ENCODE data around the gene GJB5. TPM values are rescaled to one million over a fixed set of nuclear protein-coding genes. Genes with fewer than 3 reads are reported as not detected.

The GJB5 gene
- polyA plus RNA-seq, 1 donor (not counting 4 experiments of a cell fraction or from before 2014, with no cell fraction given), result 169 TPM

- Histone ChIP-seq H3K9me3 (ENCODE audit: control insufficient read depth, low read depth, low read length) (no peaks in the 10 kb centered on the region), H3K27ac (ENCODE audit: control insufficient read depth, insufficient read depth, low read length) (peak within 1 kb of the TSS; percentile 94), H2AFZ (ENCODE audit: control insufficient read depth, low read length) (no peak within 1 kb of the TSS), H3K4me1 (ENCODE audit: control insufficient read depth, extremely low read depth, insufficient read depth, low read length) (peaks cover 71% of the 10 kb centered on the region), H3K4me2 (ENCODE audit: control insufficient read depth, extremely low read depth, insufficient read depth, low read depth, low read length) (peak within 1 kb of the TSS; percentile 90), H3K79me2 (ENCODE audit: control insufficient read depth, insufficient read depth, low read length) (peaks cover 52% of the 10 kb centered on the region), H3K9me1 (ENCODE audit: control insufficient read depth, extremely low read depth, insufficient read depth, low read length) (peaks cover 2% of the 10 kb centered on the region), H3K4me3 (ENCODE audit: control insufficient read depth in 2 of 3, extremely low read depth in 1 of 3, insufficient read depth in 2 of 3, low read depth in 1 of 3, low read length in 3 of 3) (peak within 1 kb of the TSS; percentile 69 to 93 (median 93)), H3K27me3 (ENCODE audit: control insufficient read depth, extremely low read depth, insufficient read depth, low read length) (no peaks in the 10 kb centered on the region), H3K36me3 (ENCODE audit: control insufficient read depth in 2 of 2, extremely low read depth in 1 of 2, insufficient read depth in 2 of 2, low read length in 2 of 2) (peaks cover 11 to 20% of the 10 kb centered on the region in 2 experiments), H3K9ac (ENCODE audit: control insufficient read depth, extremely low read depth, insufficient read depth, low read length) (peak within 1 kb of the TSS; percentile 96), H4K20me1 (ENCODE audit: control insufficient read depth, extremely low read depth, insufficient read depth, low read length) (peaks cover 10% of the 10 kb centered on the region)
- dilution Hi-C loops (cut with MboI; ENCODE audit: extremely low pct_ligation_motif_present, low sequenced_read_pairs), result no loop called here
- no peak for DNase-seq (ENCODE audit: low read depth, low spot score)
- no peak for TF ChIP-seq CTCF (optimal IDR thresholded peaks at IDR 0.05 in 1 of 3, IDR thresholded peaks at IDR 0.05 in 1 of 3, conservative IDR thresholded peaks at IDR 0.05 in 1 of 3; ENCODE audit: extremely low read depth in 1 of 3, insufficient read depth in 2 of 3, low read length in 3 of 3)
- FAIRE-seq, result peak; percentile 77
Observed at GRCh38 chr1:34781071-34781843, 26.4 kb downstream of the GJB5 start, which contains the start of gene GJB3. TSS of gene GJB3 (plus strand) at chr1:34781214. CDS start at chr1:34784763, 3,549 bp downstream.

GRCh38 chr1:34781844-34782391, 27.1 kb downstream of the GJB5 start:
- TF ChIP-seq CTCF (optimal IDR thresholded peaks at IDR 0.05 in 1 of 3, IDR thresholded peaks at IDR 0.05 in 1 of 3, conservative IDR thresholded peaks at IDR 0.05 in 1 of 3; ENCODE audit: extremely low read depth in 1 of 3, insufficient read depth in 2 of 3, low read length in 3 of 3) (peak in 2 of 3 experiments; percentile 16 to 18), EZH2 (IDR thresholded peaks at IDR 0.05; ENCODE audit: low read length) (no peak)
- peaks cover 68% of the 10 kb centered on the region for H3K4me1 ChIP-seq (ENCODE audit: control insufficient read depth, extremely low read depth, insufficient read depth, low read length)
- H4K20me1 ChIP-seq (ENCODE audit: control insufficient read depth, extremely low read depth, insufficient read depth, low read length), result peaks cover 15% of the 10 kb centered on the region
- FAIRE-seq (peak; percentile 72), DNase-seq (ENCODE audit: low read depth, low spot score) (no peak)
- peaks cover 52% of the 10 kb centered on the region for H3K79me2 ChIP-seq (ENCODE audit: control insufficient read depth, insufficient read depth, low read length)
- no peak overlapping the region for H2AFZ ChIP-seq (ENCODE audit: control insufficient read depth, low read length)
- dilution Hi-C loops (cut with MboI; ENCODE audit: extremely low pct_ligation_motif_present, low sequenced_read_pairs), result no loop called here
- no peaks in the 10 kb centered on the region for H3K9me3 ChIP-seq (ENCODE audit: control insufficient read depth, low read depth, low read length)
- H3K27ac ChIP-seq (ENCODE audit: control insufficient read depth, insufficient read depth, low read length), result peak overlapping the region; percentile 94
- H3K9me1 ChIP-seq (ENCODE audit: control insufficient read depth, extremely low read depth, insufficient read depth, low read length), result peaks cover 2% of the 10 kb centered on the region
- H3K36me3 ChIP-seq (ENCODE audit: control insufficient read depth in 2 of 2, extremely low read depth in 1 of 2, insufficient read depth in 2 of 2, low read length in 2 of 2), result peaks cover 15 to 24% of the 10 kb centered on the region in 2 experiments
- H3K4me2 ChIP-seq (ENCODE audit: control insufficient read depth, extremely low read depth, insufficient read depth, low read depth, low read length), result peak overlapping the region; percentile 90
- H3K9ac ChIP-seq (ENCODE audit: control insufficient read depth, extremely low read depth, insufficient read depth, low read length), result peak overlapping the region; percentile 96
- peak overlapping the region; percentile 69 to 93 (median 93) for H3K4me3 ChIP-seq (ENCODE audit: control insufficient read depth in 2 of 3, extremely low read depth in 1 of 3, insufficient read depth in 2 of 3, low read depth in 1 of 3, low read length in 3 of 3)
- no peaks in the 10 kb centered on the region for H3K27me3 ChIP-seq (ENCODE audit: control insufficient read depth, extremely low read depth, insufficient read depth, low read length)

Measured in keratinocyte (primary cell).